Left renal pelvis (tissue), 4 donors: ENCODE measurements around the gene PIGT. TPM values are rescaled to one million over a fixed set of nuclear protein-coding genes. Genes with fewer than 3 reads are reported as not detected.
A peak's percentile ranks its signal among the peaks of the same experiment; 100 is the strongest.

Experiments
- DNase-seq, 4 donors: peaks; one replicate each; pipeline ENCODE4 v3.0.0-alpha.2; 2013; ENCODE audit warnings: low read depth in 4 of 4, low spot score in 3 of 4
- polyA plus RNA-seq, 4 donors: library from polyadenylated mRNA; unstranded; fragments of 120-200 nt; gene quantifications; one replicate each; pipeline ENCODE4 v1.2.1, GENCODE V29; 2013; ENCODE audit not compliant: insufficient read length in 4 of 4

PIGT gene
- polyA plus RNA-seq, 4 donors, result 98.6 to 102 (median 100) TPM

- DNase-seq, result no peak
Observed at GRCh38 chr20:45426320-45427016, 10.5 kb downstream of the PIGT start.

GRCh38 chr20:45427236-45428149 lies 11.6 kb downstream of the PIGT start:
- no peak for DNase-seq

GRCh38 chr20:45429618-45430017 lies 13.7 kb downstream of the PIGT start:
- DNase-seq, result no peak

- no peak for DNase-seq
Observed at GRCh38 chr20:45432294-45432693, 16.4 kb downstream of the PIGT start.

GRCh38 chr20:45433316-45433715 lies 17.4 kb downstream of the PIGT start:
- no peak for DNase-seq

- no peak for DNase-seq
Observed at GRCh38 chr20:45433976-45434375, 18.0 kb downstream of the PIGT start.

GRCh38 chr20:45436732-45437485 lies 21.0 kb downstream of the PIGT start:
- DNase-seq, result peak; percentile 43 to 60 (median 59)

GRCh38 chr20:45440424-45440823 lies 24.5 kb downstream of the PIGT start:
- DNase-seq, result no peak

- DNase-seq, result no peak
Observed at GRCh38 chr20:45440891-45441685, 25.1 kb downstream of the PIGT start.

GRCh38 chr20:45441746-45442145 lies 25.8 kb downstream of the PIGT start:
- DNase-seq, result no peak

- DNase-seq, result no peak
Observed at GRCh38 chr20:45444050-45444449, 28.1 kb downstream of the PIGT start.

- no peak for DNase-seq
Observed at GRCh38 chr20:45445805-45446562, 30.0 kb downstream of the PIGT start.

GRCh38 chr20:45448270-45448669 lies 32.3 kb downstream of the PIGT start:
- no peak for DNase-seq

- DNase-seq, result no peak
Observed at GRCh38 chr20:45449528-45449927, 33.6 kb downstream of the PIGT start.

GRCh38 chr20:45450097-45450818 lies 34.3 kb downstream of the PIGT start:
- DNase-seq, result no peak

- DNase-seq, result no peak
Observed at GRCh38 chr20:45452238-45452637, 36.3 kb downstream of the PIGT start.

- DNase-seq, result no peak
Observed at GRCh38 chr20:45452772-45453691, 37.1 kb downstream of the PIGT start.

GRCh38 chr20:45456632-45457031 lies 40.7 kb downstream of the PIGT start:
- no peak for DNase-seq
